NT2/D1 (cell line): ENCODE results near the gene ZNF169.
"Not testable (repeated sequence)": the region's sequence is repeated elsewhere in the genome, so short reads cannot be mapped to it uniquely, and the experiment has no call there.

Source experiments
- SUZ12 ChIP-seq: IDR thresholded peaks from 2 replicates; pipeline ENCODE4 v1.6.1; 2011; ENCODE audit not compliant: insufficient read length, insufficient read depth; ENCODE audit errors: extremely low read depth
- YY1 ChIP-seq: IDR thresholded peaks from 2 replicates; pipeline ENCODE4 v1.6.1; 2011; ENCODE audit not compliant: insufficient read length, insufficient read depth

DNA sequence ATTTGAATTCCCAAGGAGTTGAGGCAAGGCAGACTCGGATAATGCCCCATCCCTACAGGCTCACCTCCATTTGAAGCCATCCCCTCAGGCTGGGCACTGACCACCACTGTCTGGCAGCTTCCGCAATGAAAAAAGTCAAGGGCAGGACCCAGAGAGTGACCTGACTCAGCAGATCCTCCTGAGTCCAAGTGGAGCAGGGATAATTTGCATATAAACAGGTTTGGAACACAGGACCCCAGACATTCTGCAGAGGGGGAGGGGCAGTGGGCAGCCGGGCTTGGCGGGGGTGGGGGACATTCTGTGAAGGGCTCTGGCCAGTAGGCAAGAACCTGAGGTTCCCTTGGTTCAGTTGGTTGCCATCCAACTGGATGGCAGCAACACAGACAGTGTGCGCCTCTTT is 69.4 kb downstream of the ZNF169 start, which contains the start of gene NUTM2F:
- not testable (repeated sequence) for TF ChIP-seq SUZ12, YY1
